DMS 273 (cell line): ENCODE results near the gene KRT72.

Experiments
- DNase-seq: peaks from one replicate; lab custom pipeline; 2025; ENCODE audit not compliant: unreplicated experiment; lab: John Stamatoyannopoulos, UW

KRT72 gene

GRCh38 chr12:52630599-52631200, 29.4 kb upstream of the KRT72 start:
- no peak for DNase-seq

GRCh38 chr12:52630008-52630500, 28.8 kb upstream of the KRT72 start:
- DNase-seq = no peak

- no peak for DNase-seq
Observed at GRCh38 chr12:52629281-52630007, 28.2 kb upstream of the KRT72 start.

- DNase-seq = no peak
Observed at GRCh38 chr12:52628841-52629240, 27.6 kb upstream of the KRT72 start.

- no peak for DNase-seq
Observed at GRCh38 chr12:52628111-52628507, 26.8 kb upstream of the KRT72 start.

- no peak for DNase-seq
Observed at GRCh38 chr12:52627395-52628110, 26.3 kb upstream of the KRT72 start.

GRCh38 chr12:52622349-52622748, 21.1 kb upstream of the KRT72 start:
- no peak for DNase-seq

GRCh38 chr12:52618866-52619265, 17.6 kb upstream of the KRT72 start:
- DNase-seq = no peak

- no peak for DNase-seq
Observed at GRCh38 chr12:52618216-52618615, 17.0 kb upstream of the KRT72 start, which contains the start of gene KRT73. TSS of gene KRT73 (minus strand) at chr12:52618559. CDS start at chr12:52618524, 35 bp downstream.

GRCh38 chr12:52617403-52617785, 16.1 kb upstream of the KRT72 start:
- DNase-seq = no peak

GRCh38 chr12:52616680-52617402, 15.6 kb upstream of the KRT72 start:
- no peak for DNase-seq

GRCh38 chr12:52615912-52616311, 14.6 kb upstream of the KRT72 start:
- no peak for DNase-seq

- no peak for DNase-seq
Observed at GRCh38 chr12:52615208-52615868, 14.1 kb upstream of the KRT72 start.

- no peak for DNase-seq
Observed at GRCh38 chr12:52614381-52615207, 13.3 kb upstream of the KRT72 start.

GRCh38 chr12:52613384-52614030, 12.2 kb upstream of the KRT72 start:
- no peak for DNase-seq

- DNase-seq = no peak
Observed at GRCh38 chr12:52612431-52613383, 11.4 kb upstream of the KRT72 start.

GRCh38 chr12:52611080-52611468, 9.8 kb upstream of the KRT72 start:
- no peak for DNase-seq
